ENCODE results near the gene FBXL3. TPM values are rescaled to one million over a fixed set of nuclear protein-coding genes. Genes with fewer than 3 reads are reported as not detected.

FBXL3 gene
- total RNA-seq, 1 experiment from 2014 or later: 22.0 TPM

DNA sequence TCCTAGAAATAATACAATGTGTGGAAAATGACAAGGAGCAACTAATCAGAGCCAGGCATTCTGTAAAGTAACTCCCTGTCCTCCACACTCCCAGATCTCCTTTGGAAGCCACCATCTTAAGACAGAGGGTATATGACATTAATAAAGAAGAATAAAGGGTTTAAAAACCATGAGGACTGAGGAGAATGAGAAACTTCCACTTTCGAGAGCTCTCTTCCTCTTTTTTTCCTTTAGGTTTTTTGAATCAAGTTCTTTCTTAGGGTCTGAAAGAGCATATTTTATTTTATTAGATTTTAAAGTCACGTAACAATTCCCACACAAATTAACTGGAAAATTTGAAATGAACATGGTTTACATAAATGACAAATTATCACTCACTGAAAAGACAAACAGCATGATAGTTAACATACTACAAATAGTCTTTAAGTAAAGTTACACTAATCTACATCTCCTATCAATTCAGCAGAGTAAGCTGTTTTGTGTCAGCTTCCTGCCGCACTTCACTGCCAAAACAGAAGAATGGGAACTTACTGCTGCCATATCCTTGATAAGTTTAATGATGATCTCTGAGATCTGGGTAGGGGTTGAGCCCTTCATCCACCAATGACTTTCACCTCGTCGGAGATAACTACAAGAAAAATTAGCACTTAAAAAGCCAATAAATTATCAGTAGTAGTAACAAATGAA lies 38.6 kb upstream of the FBXL3 start:
- Histone ChIP-seq H3K4me2 (no peak overlapping the region), H3K27me3 (ENCODE audit: insufficient read depth, low read depth) (no peaks in the 10 kb centered on the region), H3K4me3 (no peak overlapping the region), H3K79me2 (ENCODE audit: low read depth) (no peaks in the 10 kb centered on the region), H3F3A (ENCODE audit: insufficient read depth, low read depth) (0 out of 2 replicates have a peak, but pooled peaks cover 3% of the 10 kb centered on the region), H3K27ac (no peak overlapping the region), H3K9me3 (ENCODE audit: insufficient read depth, low read depth) (no peaks in the 10 kb centered on the region), H3K36me3 (ENCODE audit: low read depth) (peaks cover 24% of the 10 kb centered on the region), H2AFZ (no peak overlapping the region), H4K20me1 (ENCODE audit: insufficient read depth) (no peaks in the 10 kb centered on the region), H3K9me2 (ENCODE audit: insufficient read depth) (no peaks in the 10 kb centered on the region), H3K4me1 (replicated peaks; ENCODE audit: insufficient read depth) (no peaks in the 10 kb centered on the region)
- ChIA-PET POLR2A (ENCODE audit: unreplicated experiment) (no interaction called here), CTCF (no interaction called here)
- BruUV-seq (replicated peaks): no TSS peak
- DNase-seq: no peak
- intact Hi-C loops (cut with micrococcal nuclease; ENCODE audit: unreplicated experiment): no loop called here
- TF ChIP-seq, protein P1, sequence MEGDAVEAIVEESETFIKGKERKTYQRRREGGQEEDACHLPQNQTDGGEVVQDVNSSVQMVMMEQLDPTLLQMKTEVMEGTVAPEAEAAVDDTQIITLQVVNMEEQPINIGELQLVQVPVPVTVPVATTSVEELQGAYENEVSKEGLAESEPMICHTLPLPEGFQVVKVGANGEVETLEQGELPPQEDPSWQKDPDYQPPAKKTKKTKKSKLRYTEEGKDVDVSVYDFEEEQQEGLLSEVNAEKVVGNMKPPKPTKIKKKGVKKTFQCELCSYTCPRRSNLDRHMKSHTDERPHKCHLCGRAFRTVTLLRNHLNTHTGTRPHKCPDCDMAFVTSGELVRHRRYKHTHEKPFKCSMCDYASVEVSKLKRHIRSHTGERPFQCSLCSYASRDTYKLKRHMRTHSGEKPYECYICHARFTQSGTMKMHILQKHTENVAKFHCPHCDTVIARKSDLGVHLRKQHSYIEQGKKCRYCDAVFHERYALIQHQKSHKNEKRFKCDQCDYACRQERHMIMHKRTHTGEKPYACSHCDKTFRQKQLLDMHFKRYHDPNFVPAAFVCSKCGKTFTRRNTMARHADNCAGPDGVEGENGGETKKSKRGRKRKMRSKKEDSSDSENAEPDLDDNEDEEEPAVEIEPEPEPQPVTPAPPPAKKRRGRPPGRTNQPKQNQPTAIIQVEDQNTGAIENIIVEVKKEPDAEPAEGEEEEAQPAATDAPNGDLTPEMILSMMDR (conservative IDR thresholded peaks at IDR 0.05): no peak
- no peak for TF ChIP-seq EZH2 (IDR thresholded peaks at IDR 0.05; ENCODE audit: low read depth)

DNA sequence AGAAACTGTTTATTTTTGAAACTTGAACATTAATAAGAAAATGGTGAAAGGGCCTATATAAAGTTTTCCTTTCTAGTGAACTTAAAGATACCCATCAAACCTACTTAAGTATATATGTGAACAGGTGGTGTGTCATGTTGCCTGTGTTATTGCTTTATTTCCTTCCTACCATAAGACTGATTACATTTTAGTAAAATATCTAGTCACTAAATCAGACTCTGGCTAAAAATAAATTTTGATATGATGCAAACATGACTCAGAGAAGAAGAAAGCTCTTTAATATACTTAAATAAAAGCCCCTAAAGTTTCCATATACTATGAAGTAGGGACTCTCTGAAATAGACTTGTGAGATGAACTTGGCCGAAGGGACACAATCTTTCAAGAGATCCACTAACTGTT lies 35.1 kb upstream of the FBXL3 start:
- Histone ChIP-seq H3F3A (ENCODE audit: insufficient read depth, low read depth) (0 out of 2 replicates have a peak, but pooled peaks cover 3% of the 10 kb centered on the region), H3K4me3 (no peak overlapping the region), H3K9me3 (ENCODE audit: insufficient read depth, low read depth) (no peaks in the 10 kb centered on the region), H4K20me1 (ENCODE audit: insufficient read depth) (no peaks in the 10 kb centered on the region), H3K27me3 (ENCODE audit: insufficient read depth, low read depth) (no peaks in the 10 kb centered on the region), H3K9me2 (ENCODE audit: insufficient read depth) (no peaks in the 10 kb centered on the region), H3K4me2 (no peak overlapping the region), H3K36me3 (ENCODE audit: low read depth) (peaks cover 11% of the 10 kb centered on the region; the same call in 1 of the 2 replicates), H3K79me2 (ENCODE audit: low read depth) (no peaks in the 10 kb centered on the region), H2AFZ (no peak overlapping the region), H3K4me1 (replicated peaks; ENCODE audit: insufficient read depth) (no peaks in the 10 kb centered on the region), H3K27ac (no peak overlapping the region)
- TF ChIP-seq, protein P1 (conservative IDR thresholded peaks at IDR 0.05): no peak
- no peak for TF ChIP-seq EZH2 (IDR thresholded peaks at IDR 0.05; ENCODE audit: low read depth)
- ChIA-PET POLR2A (ENCODE audit: unreplicated experiment) (no interaction called here), CTCF (no interaction called here)
- intact Hi-C loops (cut with micrococcal nuclease; ENCODE audit: unreplicated experiment): loop anchor here (2.0 kb wide), 1 partner anchor 15 kb away; no protein-coding TSS in a partner anchor
- DNase-seq: no peak
- BruUV-seq (replicated peaks): no TSS peak

DNA sequence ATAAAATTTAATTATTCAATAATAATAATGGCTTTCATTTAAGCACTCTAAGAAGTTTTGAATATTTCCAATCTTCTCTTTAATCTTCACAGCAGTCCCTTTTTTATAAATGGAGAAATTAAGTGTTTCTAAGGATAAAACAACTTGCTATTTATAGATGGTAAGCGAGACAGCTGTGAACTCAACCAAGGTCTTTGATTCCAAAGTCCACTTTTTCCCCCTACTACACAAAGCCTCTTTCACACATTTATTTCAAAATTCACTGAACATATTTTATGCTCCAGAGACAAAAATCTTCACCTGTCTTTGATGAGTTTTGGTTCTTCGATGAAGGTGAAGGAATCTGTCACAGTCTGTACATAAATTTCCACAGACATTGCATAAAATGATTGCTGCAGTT lies 34.4 kb upstream of the FBXL3 start:
- no peaks in the 10 kb centered on the region for H3K9me3 ChIP-seq (ENCODE audit: insufficient read depth, low read depth)
- no peaks in the 10 kb centered on the region for H4K20me1 ChIP-seq (ENCODE audit: insufficient read depth)
- no peak overlapping the region for H3K4me2 ChIP-seq
- H3K4me1 ChIP-seq (replicated peaks; ENCODE audit: insufficient read depth): no peaks in the 10 kb centered on the region
- no peaks in the 10 kb centered on the region for H3K9me2 ChIP-seq (ENCODE audit: insufficient read depth)
- H3F3A ChIP-seq (ENCODE audit: insufficient read depth, low read depth): 0 out of 2 replicates have a peak, but pooled peaks cover 3% of the 10 kb centered on the region
- H2AFZ ChIP-seq: no peak overlapping the region
- no peak overlapping the region for H3K27ac ChIP-seq
- H3K79me2 ChIP-seq (ENCODE audit: low read depth): no peaks in the 10 kb centered on the region
- no TSS peak for BruUV-seq (replicated peaks)
- H3K27me3 ChIP-seq (ENCODE audit: insufficient read depth, low read depth): no peaks in the 10 kb centered on the region
- TF ChIP-seq, protein P1 (conservative IDR thresholded peaks at IDR 0.05): no peak
- TF ChIP-seq EZH2 (IDR thresholded peaks at IDR 0.05; ENCODE audit: low read depth): no peak
- H3K4me3 ChIP-seq: no peak overlapping the region
- ChIA-PET CTCF (no interaction called here), POLR2A (ENCODE audit: unreplicated experiment) (no interaction called here)
- intact Hi-C loops (cut with micrococcal nuclease; ENCODE audit: unreplicated experiment): no loop called here
- no peak for DNase-seq
- H3K36me3 ChIP-seq (ENCODE audit: low read depth): 0 out of 2 replicates have a peak, but pooled peaks cover 5% of the 10 kb centered on the region
